Epithelial cell of prostate (primary cell): ENCODE data around the gene RAB3B.
"Not testable (repeated sequence)": the region's sequence is repeated elsewhere in the genome, so short reads cannot be mapped to it uniquely, and the experiment has no call there.

ENCODE experiments used
- DNase-seq: peaks from one replicate; pipeline ENCODE4 v3.0.0-alpha.2; 2011; ENCODE audit warnings: low read depth, low spot score
- H3K27ac ChIP-seq: fragments of 450-650 bp; 2 replicates; pipeline ENCODE4 v1.5.1; 2017; ENCODE audit warnings: mild to moderate bottlenecking

Gene RAB3B

GRCh38 chr1:51878308-51878615 lies 112.2 kb downstream of the RAB3B start:
- no peak for DNase-seq
- H3K27ac ChIP-seq, result peak overlapping the region; percentile 94

GRCh38 chr1:51877434-51878307 lies 112.8 kb downstream of the RAB3B start:
- no peak for DNase-seq

GRCh38 chr1:51875836-51876235 lies 114.7 kb downstream of the RAB3B start:
- DNase-seq, result no peak
- no peak overlapping the region for H3K27ac ChIP-seq

More at GRCh38 chr1:51877434-51878307, 112.8 kb downstream of the RAB3B start:
- peak overlapping the region; percentile 94 for H3K27ac ChIP-seq

- DNase-seq, result no peak
- H3K27ac ChIP-seq, result no peak overlapping the region
Measured at GRCh38 chr1:51875291-51875772, 115.2 kb downstream of the RAB3B start.

GRCh38 chr1:51873270-51873669 lies 117.2 kb downstream of the RAB3B start:
- H3K27ac ChIP-seq, result not testable (repeated sequence)

GRCh38 chr1:51871351-51871975 lies 119.0 kb downstream of the RAB3B start:
- no peak for DNase-seq
- no peak overlapping the region for H3K27ac ChIP-seq

More at GRCh38 chr1:51873270-51873669, 117.2 kb downstream of the RAB3B start:
- DNase-seq, result not testable (repeated sequence)

GRCh38 chr1:51870603-51871350 lies 119.7 kb downstream of the RAB3B start:
- DNase-seq, result no peak
- H3K27ac ChIP-seq, result no peak overlapping the region

GRCh38 chr1:51867479-51868232 lies 122.8 kb downstream of the RAB3B start:
- no peak for DNase-seq
- H3K27ac ChIP-seq, result no peak overlapping the region

GRCh38 chr1:51863384-51863783 lies 127.1 kb downstream of the RAB3B start:
- no peak for DNase-seq
- no peak overlapping the region for H3K27ac ChIP-seq

GRCh38 chr1:51861669-51862068 lies 128.8 kb downstream of the RAB3B start:
- DNase-seq, result no peak
- no peak overlapping the region for H3K27ac ChIP-seq

- no peak overlapping the region for H3K27ac ChIP-seq
- DNase-seq, result no peak
Measured at GRCh38 chr1:51859735-51860134, 130.8 kb downstream of the RAB3B start.

- no peak for DNase-seq
- no peak overlapping the region for H3K27ac ChIP-seq
Measured at GRCh38 chr1:51859333-51859732, 131.2 kb downstream of the RAB3B start.

GRCh38 chr1:51858892-51859291 lies 131.6 kb downstream of the RAB3B start:
- DNase-seq, result no peak
- no peak overlapping the region for H3K27ac ChIP-seq
